GM21447 (cell line): Measurements from ENCODE around the gene ZNF586.
"Not testable (repeated sequence)": the region's sequence is repeated elsewhere in the genome, so short reads cannot be mapped to it uniquely, and the experiment has no call there.

Experiments
- ATAC-seq: cut with Tn5 transposase; IDR thresholded peaks from one replicate; pipeline ENCODE4 v1.9.1; 2021; ENCODE audit not compliant: unreplicated experiment

Gene ZNF586

GRCh38 chr19:57789288-57789687 is 19.8 kb downstream of the ZNF586 start:
- ATAC-seq = no peak

GRCh38 chr19:57796580-57796979 is 27.1 kb downstream of the ZNF586 start:
- not testable (repeated sequence) for ATAC-seq

- ATAC-seq = no peak
Observed at GRCh38 chr19:57800696-57801095, 31.2 kb downstream of the ZNF586 start.

- no peak for ATAC-seq
Observed at GRCh38 chr19:57802269-57802668, 32.8 kb downstream of the ZNF586 start.

- ATAC-seq = no peak
Observed at GRCh38 chr19:57803265-57803593, 33.8 kb downstream of the ZNF586 start.

GRCh38 chr19:57803594-57804325 is 34.3 kb downstream of the ZNF586 start:
- no peak for ATAC-seq

GRCh38 chr19:57807541-57807940 is 38.1 kb downstream of the ZNF586 start:
- no peak for ATAC-seq

- not testable (repeated sequence) for ATAC-seq
Observed at GRCh38 chr19:57810410-57811295, 41.2 kb downstream of the ZNF586 start.

- peak; percentile 32 for ATAC-seq
Observed at GRCh38 chr19:57812226-57812625, 42.8 kb downstream of the ZNF586 start.

- ATAC-seq = not testable (repeated sequence)
Observed at GRCh38 chr19:57812975-57813820, 43.7 kb downstream of the ZNF586 start.

GRCh38 chr19:57813919-57814504 is 44.5 kb downstream of the ZNF586 start:
- no peak for ATAC-seq

- peak; percentile 70 for ATAC-seq
Observed at GRCh38 chr19:57814505-57815246, 45.2 kb downstream of the ZNF586 start, which contains the start of gene ZNF552. Gene ZNF552, minus strand, starts transcription at chr19:57814913. Its CDS starts 170 bp downstream, at chr19:57814743.

GRCh38 chr19:57815247-57816075 is 46.0 kb downstream of the ZNF586 start:
- ATAC-seq = no peak

GRCh38 chr19:57816652-57817051 is 47.2 kb downstream of the ZNF586 start:
- ATAC-seq = no peak

- no peak for ATAC-seq
Observed at GRCh38 chr19:57817976-57818375, 48.5 kb downstream of the ZNF586 start.

- ATAC-seq = no peak
Observed at GRCh38 chr19:57818378-57818777, 48.9 kb downstream of the ZNF586 start.

GRCh38 chr19:57819475-57820148 is 50.1 kb downstream of the ZNF586 start:
- ATAC-seq = peak; percentile 90

GRCh38 chr19:57820599-57820998 is 51.1 kb downstream of the ZNF586 start:
- ATAC-seq = no peak

GRCh38 chr19:57821095-57821494 is 51.6 kb downstream of the ZNF586 start:
- ATAC-seq = not testable (repeated sequence)
